ENCODE data around the gene CNNM3.
A peak's percentile ranks its signal among the peaks of the same experiment; 100 is the strongest.

CNNM3 gene

GRCh38 chr2:96878796-96879544 lies 62.9 kb downstream of the CNNM3 start:
- peaks cover 2% of the 10 kb centered on the region for H3K9me3 ChIP-seq (ENCODE audit: insufficient read depth, low read depth, low read length)
- H3K4ac ChIP-seq (ENCODE audit: low read depth, low read length), result peak overlapping the region; percentile 9
- H3K79me2 ChIP-seq (ENCODE audit: control insufficient read depth, insufficient read depth, low read length, poor library complexity), result peaks cover 21% of the 10 kb centered on the region

GRCh38 chr2:96879545-96880040 lies 63.5 kb downstream of the CNNM3 start:
- Histone ChIP-seq H3K23ac (ENCODE audit: low read length) (no peak overlapping the region), H3K14ac (ENCODE audit: low read length) (peak overlapping the region; percentile 3), H3K9me3 (ENCODE audit: insufficient read depth, low read depth, low read length) (peaks cover 2% of the 10 kb centered on the region), H3K79me2 (ENCODE audit: control insufficient read depth, insufficient read depth, low read length, poor library complexity) (peaks cover 26% of the 10 kb centered on the region), H4K91ac (ENCODE audit: low read depth, low read length) (peak overlapping the region; percentile 97), H3K36me3 (ENCODE audit: control insufficient read depth in 1 of 2, insufficient read depth in 2 of 2, low read length in 2 of 2) (no peaks in the 10 kb centered on the region), H3K27me3 (ENCODE audit: insufficient read depth, low read length) (no peaks in the 10 kb centered on the region), H2AK5ac (ENCODE audit: low read length) (peak overlapping the region; percentile 4), H2BK120ac (ENCODE audit: insufficient read depth, low read length, poor library complexity) (peak overlapping the region; percentile 6), H2AFZ (ENCODE audit: insufficient read depth, low read length, poor library complexity) (no peak overlapping the region), H3K4ac (ENCODE audit: low read depth, low read length) (peak overlapping the region; percentile 16), H3K4me3 (ENCODE audit: low read depth, low read length) (no peak overlapping the region), H3K79me1 (ENCODE audit: low read length) (peaks cover 73% of the 10 kb centered on the region), H3K27ac (ENCODE audit: low read depth, low read length) (peak overlapping the region; percentile 12), H3K4me2 (ENCODE audit: low read length) (no peak overlapping the region), H3K18ac (ENCODE audit: low read length) (peak overlapping the region; percentile 0), H4K12ac (ENCODE audit: low read depth, low read length) (no peak overlapping the region), H3K9ac (ENCODE audit: low read length) (no peak overlapping the region), H4K8ac (ENCODE audit: low read depth, low read length) (peak overlapping the region; percentile 34), H2BK12ac (ENCODE audit: low read length) (peak overlapping the region; percentile 4), H3K4me1 (ENCODE audit: control insufficient read depth in 1 of 2, insufficient read depth in 2 of 2, low read length in 2 of 2) (peaks cover 66 to 73% of the 10 kb centered on the region in 2 experiments), H2BK5ac (ENCODE audit: low read depth, low read length, poor library complexity) (peak overlapping the region; percentile 27)
- WGBS (ENCODE audit: extremely low coverage, insufficient coverage, insufficient read length), result no CpG with 5 or more reads among the region's 18 CpGs
- DNase-seq, result peak in 1 of 2 donors; percentile 30

More at GRCh38 chr2:96878796-96879544, 62.9 kb downstream of the CNNM3 start:
- Histone ChIP-seq H2AFZ (ENCODE audit: insufficient read depth, low read length, poor library complexity) (no peak overlapping the region), H3K18ac (ENCODE audit: low read length) (no peak overlapping the region), H3K23ac (ENCODE audit: low read length) (no peak overlapping the region), H4K91ac (ENCODE audit: low read depth, low read length) (peak overlapping the region; percentile 97), H4K8ac (ENCODE audit: low read depth, low read length) (no peak overlapping the region), H2AK5ac (ENCODE audit: low read length) (peak overlapping the region; percentile 75), H3K14ac (ENCODE audit: low read length) (peak overlapping the region; percentile 57), H4K12ac (ENCODE audit: low read depth, low read length) (no peak overlapping the region), H2BK12ac (ENCODE audit: low read length) (peak overlapping the region; percentile 4), H3K4me2 (ENCODE audit: low read length) (no peak overlapping the region), H3K4me3 (ENCODE audit: low read depth, low read length) (no peak overlapping the region), H3K36me3 (ENCODE audit: control insufficient read depth in 1 of 2, insufficient read depth in 2 of 2, low read length in 2 of 2) (no peaks in the 10 kb centered on the region), H3K79me1 (ENCODE audit: low read length) (peaks cover 73% of the 10 kb centered on the region), H2BK120ac (ENCODE audit: insufficient read depth, low read length, poor library complexity) (peak overlapping the region; percentile 74), H3K4me1 (ENCODE audit: control insufficient read depth in 1 of 2, insufficient read depth in 2 of 2, low read length in 2 of 2) (peaks cover 64 to 72% of the 10 kb centered on the region in 2 experiments), H3K27ac (ENCODE audit: low read depth, low read length) (no peak overlapping the region), H2BK5ac (ENCODE audit: low read depth, low read length, poor library complexity) (no peak overlapping the region), H3K27me3 (ENCODE audit: insufficient read depth, low read length) (no peaks in the 10 kb centered on the region), H3K9ac (ENCODE audit: low read length) (no peak overlapping the region)
- WGBS (ENCODE audit: extremely low coverage, insufficient coverage, insufficient read length), result no CpG with 5 or more reads among the region's 22 CpGs
- DNase-seq, result no peak

GRCh38 chr2:96880891-96881273 lies 64.8 kb downstream of the CNNM3 start:
- Histone ChIP-seq H3K4me2 (ENCODE audit: low read length) (no peak overlapping the region), H3K79me1 (ENCODE audit: low read length) (peaks cover 74% of the 10 kb centered on the region), H2AK5ac (ENCODE audit: low read length) (peak overlapping the region; percentile 92), H3K18ac (ENCODE audit: low read length) (peak overlapping the region; percentile 87), H2AFZ (ENCODE audit: insufficient read depth, low read length, poor library complexity) (no peak overlapping the region), H3K79me2 (ENCODE audit: control insufficient read depth, insufficient read depth, low read length, poor library complexity) (peaks cover 36% of the 10 kb centered on the region), H3K4me1 (ENCODE audit: control insufficient read depth in 1 of 2, insufficient read depth in 2 of 2, low read length in 2 of 2) (peaks cover 66 to 73% of the 10 kb centered on the region in 2 experiments), H4K12ac (ENCODE audit: low read depth, low read length) (peak overlapping the region; percentile 70), H2BK12ac (ENCODE audit: low read length) (peak overlapping the region; percentile 98), H3K9me3 (ENCODE audit: insufficient read depth, low read depth, low read length) (peaks cover 2% of the 10 kb centered on the region), H3K23ac (ENCODE audit: low read length) (no peak overlapping the region), H3K14ac (ENCODE audit: low read length) (peak overlapping the region; percentile 91), H3K9ac (ENCODE audit: low read length) (no peak overlapping the region), H3K27me3 (ENCODE audit: insufficient read depth, low read length) (no peaks in the 10 kb centered on the region), H3K36me3 (ENCODE audit: control insufficient read depth in 1 of 2, insufficient read depth in 2 of 2, low read length in 2 of 2) (no peaks in the 10 kb centered on the region), H3K27ac (ENCODE audit: low read depth, low read length) (peak overlapping the region; percentile 89), H3K4me3 (ENCODE audit: low read depth, low read length) (no peak overlapping the region), H2BK5ac (ENCODE audit: low read depth, low read length, poor library complexity) (peak overlapping the region; percentile 89), H4K8ac (ENCODE audit: low read depth, low read length) (peak overlapping the region; percentile 74), H3K4ac (ENCODE audit: low read depth, low read length) (peak overlapping the region; percentile 68), H2BK120ac (ENCODE audit: insufficient read depth, low read length, poor library complexity) (peak overlapping the region; percentile 93), H4K91ac (ENCODE audit: low read depth, low read length) (peak overlapping the region; percentile 97)
- WGBS (ENCODE audit: extremely low coverage, insufficient coverage, insufficient read length), result no CpG with 5 or more reads among the region's 6 CpGs
- DNase-seq, result no peak

- peak overlapping the region; percentile 89 for H2BK5ac ChIP-seq (ENCODE audit: low read depth, low read length, poor library complexity)
- peaks cover 73% of the 10 kb centered on the region for H3K79me1 ChIP-seq (ENCODE audit: low read length)
- peak overlapping the region; percentile 97 for H2BK120ac ChIP-seq (ENCODE audit: insufficient read depth, low read length, poor library complexity)
- peaks cover 34% of the 10 kb centered on the region for H3K79me2 ChIP-seq (ENCODE audit: control insufficient read depth, insufficient read depth, low read length, poor library complexity)
- no peak overlapping the region for H4K12ac ChIP-seq (ENCODE audit: low read depth, low read length)
- peak overlapping the region; percentile 57 for H3K4ac ChIP-seq (ENCODE audit: low read depth, low read length)
- DNase-seq, result peak; percentile 80 to 81
- peak overlapping the region; percentile 54 for H3K4me2 ChIP-seq (ENCODE audit: low read length)
- H3K9ac ChIP-seq (ENCODE audit: low read length), result no peak overlapping the region
- peaks cover 68 to 73% of the 10 kb centered on the region in 2 experiments for H3K4me1 ChIP-seq (ENCODE audit: control insufficient read depth in 1 of 2, insufficient read depth in 2 of 2, low read length in 2 of 2)
- H2AK5ac ChIP-seq (ENCODE audit: low read length), result peak overlapping the region; percentile 92
- no peak overlapping the region for H3K23ac ChIP-seq (ENCODE audit: low read length)
- peak overlapping the region; percentile 45 for H2AFZ ChIP-seq (ENCODE audit: insufficient read depth, low read length, poor library complexity)
- H3K14ac ChIP-seq (ENCODE audit: low read length), result peak overlapping the region; percentile 91
- peaks cover 4% of the 10 kb centered on the region for H3K9me3 ChIP-seq (ENCODE audit: insufficient read depth, low read depth, low read length)
- H3K18ac ChIP-seq (ENCODE audit: low read length), result peak overlapping the region; percentile 87
- H4K91ac ChIP-seq (ENCODE audit: low read depth, low read length), result peak overlapping the region; percentile 97
- peak overlapping the region; percentile 83 for H4K8ac ChIP-seq (ENCODE audit: low read depth, low read length)
- WGBS (ENCODE audit: extremely low coverage, insufficient coverage, insufficient read length), result no CpG with 5 or more reads among the region's 10 CpGs
- H2BK12ac ChIP-seq (ENCODE audit: low read length), result peak overlapping the region; percentile 98
- no peaks in the 10 kb centered on the region for H3K27me3 ChIP-seq (ENCODE audit: insufficient read depth, low read length)
- H3K36me3 ChIP-seq (ENCODE audit: control insufficient read depth in 1 of 2, insufficient read depth in 2 of 2, low read length in 2 of 2), result no peaks in the 10 kb centered on the region
- H3K27ac ChIP-seq (ENCODE audit: low read depth, low read length), result peak overlapping the region; percentile 89
- H3K4me3 ChIP-seq (ENCODE audit: low read depth, low read length), result no peak overlapping the region
Observed at GRCh38 chr2:96881349-96882195, 65.5 kb downstream of the CNNM3 start.

Measured in trophoblast cell (in vitro differentiated cells and primary cell).